ENCODE measurements around the gene PTPRN.

DNA sequence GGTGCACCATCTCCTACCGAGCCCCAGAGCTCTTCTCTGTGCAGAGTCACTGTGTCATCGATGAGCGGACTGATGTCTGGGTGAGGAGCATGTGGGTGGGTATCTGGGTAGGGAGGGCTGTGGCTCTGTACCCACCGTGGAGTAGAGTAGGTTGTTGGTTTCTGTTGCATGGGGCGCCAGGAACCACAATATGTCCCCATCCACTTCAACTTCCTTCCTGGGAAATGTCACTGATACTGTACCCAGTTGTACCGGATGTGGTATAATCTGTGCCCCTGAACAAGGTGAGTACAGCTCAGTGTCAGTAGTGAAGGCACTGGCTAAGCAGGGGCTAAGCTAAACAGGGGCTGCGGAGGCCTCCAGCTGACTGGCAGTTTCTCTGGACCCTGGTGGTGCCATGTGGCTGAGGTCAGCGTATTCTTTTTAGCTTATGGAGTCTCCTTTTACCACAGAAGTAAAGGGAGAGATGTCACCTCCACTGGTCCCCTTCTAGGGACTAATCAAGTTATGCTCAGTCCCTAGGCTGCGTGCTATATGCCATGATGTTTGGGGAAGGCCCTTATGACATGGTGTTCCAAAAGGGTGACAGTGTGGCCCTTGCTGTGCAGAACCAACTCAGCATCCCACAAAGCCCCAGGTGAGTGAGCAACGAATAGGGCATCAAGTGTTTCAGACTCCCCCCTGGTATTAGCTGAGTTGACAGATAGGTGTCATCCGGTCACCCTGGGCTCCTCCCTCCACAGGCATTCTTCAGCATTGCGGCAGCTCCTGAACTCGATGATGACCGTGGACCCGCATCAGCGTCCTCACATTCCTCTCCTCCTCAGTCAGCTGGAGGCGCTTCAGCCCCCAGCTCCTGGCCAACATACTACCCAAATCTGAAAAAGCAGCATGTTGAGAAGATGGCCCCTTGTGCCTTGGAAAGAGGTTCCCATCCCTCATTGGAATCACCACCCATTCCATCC is 61.2 kb downstream of the PTPRN start:
- TF ChIP-seq CTCF (IDR thresholded peaks at IDR 0.05) (no peak), POLR2A (IDR thresholded peaks at IDR 0.05) (no peak), POLR2AphosphoS5 (IDR thresholded peaks at IDR 0.05) (no peak)

Measured in gastroesophageal sphincter (tissue), 3 donors.